22Rv1 (cell line): ENCODE data around the gene ATP2B2.
A peak's percentile ranks its signal among the peaks of the same experiment; 100 is the strongest.

Source experiments
- H3K27ac ChIP-seq: fragments of 450-650 bp; 2 replicates; pipeline ENCODE4 v1.5.1; 2017
- CTCF ChIP-seq: fragments of 450-650 bp; IDR thresholded peaks from 2 replicates; pipeline ENCODE4 v1.5.1; 2017; ENCODE audit warnings: mild to moderate bottlenecking
- ZFX ChIP-seq: fragments of 450-650 bp; IDR thresholded peaks from 2 replicates; pipeline ENCODE4 v1.6.1; 2017; ENCODE audit warnings: antibody characterized with exemption, borderline replicate concordance

ATP2B2 gene

DNA sequence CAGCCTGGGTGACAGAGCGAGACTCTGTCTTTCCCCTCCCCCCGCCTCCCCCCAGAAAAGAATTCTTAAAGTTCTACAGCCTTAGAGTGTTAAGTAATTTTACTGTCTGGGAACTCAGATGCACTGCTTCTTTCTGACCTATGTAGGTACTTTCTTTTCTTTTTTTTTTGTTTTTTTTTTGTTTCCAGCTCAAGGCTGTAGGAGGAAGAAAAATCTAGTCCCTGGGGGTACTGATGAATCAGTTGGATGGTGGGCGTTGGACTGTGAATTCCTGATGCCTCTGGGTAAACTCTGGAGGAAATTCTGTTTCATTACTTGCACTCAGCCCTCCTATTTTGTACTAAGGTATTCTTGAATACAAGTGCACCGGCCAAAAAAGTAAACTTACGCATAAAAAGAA lies 223.4 kb downstream of the ATP2B2 start:
- H3K27ac ChIP-seq = no peak overlapping the region
- TF ChIP-seq CTCF (no peak), ZFX (no peak)

DNA sequence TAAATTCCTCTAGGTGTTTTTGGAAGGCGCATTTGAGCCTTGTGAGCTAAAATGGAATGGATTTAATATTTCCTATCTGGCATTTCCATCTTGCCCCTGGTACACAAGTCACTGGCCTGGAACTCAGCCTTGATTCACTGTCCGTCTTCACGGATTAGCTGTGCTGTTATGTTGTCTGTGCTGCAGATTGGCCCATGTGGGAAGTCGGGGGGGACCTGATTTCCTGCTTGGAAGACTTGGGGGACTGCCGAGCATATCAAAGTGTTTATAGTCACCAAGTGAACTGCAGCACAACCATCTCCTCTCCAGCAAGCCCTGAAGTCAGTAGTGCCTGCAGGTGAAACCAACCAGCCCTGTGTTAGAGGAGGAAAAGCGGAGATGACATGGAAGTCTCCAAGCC lies 224.8 kb downstream of the ATP2B2 start:
- TF ChIP-seq CTCF (no peak), ZFX (no peak)
- H3K27ac ChIP-seq = no peak overlapping the region

- TF ChIP-seq ZFX (no peak), CTCF (0 out of 2 replicates have a peak, but pooled peaks have one; percentile 11)
- H3K27ac ChIP-seq = no peak overlapping the region
Measured at GRCh38 chr3:10280177-10280529, 225.2 kb downstream of the ATP2B2 start.

DNA sequence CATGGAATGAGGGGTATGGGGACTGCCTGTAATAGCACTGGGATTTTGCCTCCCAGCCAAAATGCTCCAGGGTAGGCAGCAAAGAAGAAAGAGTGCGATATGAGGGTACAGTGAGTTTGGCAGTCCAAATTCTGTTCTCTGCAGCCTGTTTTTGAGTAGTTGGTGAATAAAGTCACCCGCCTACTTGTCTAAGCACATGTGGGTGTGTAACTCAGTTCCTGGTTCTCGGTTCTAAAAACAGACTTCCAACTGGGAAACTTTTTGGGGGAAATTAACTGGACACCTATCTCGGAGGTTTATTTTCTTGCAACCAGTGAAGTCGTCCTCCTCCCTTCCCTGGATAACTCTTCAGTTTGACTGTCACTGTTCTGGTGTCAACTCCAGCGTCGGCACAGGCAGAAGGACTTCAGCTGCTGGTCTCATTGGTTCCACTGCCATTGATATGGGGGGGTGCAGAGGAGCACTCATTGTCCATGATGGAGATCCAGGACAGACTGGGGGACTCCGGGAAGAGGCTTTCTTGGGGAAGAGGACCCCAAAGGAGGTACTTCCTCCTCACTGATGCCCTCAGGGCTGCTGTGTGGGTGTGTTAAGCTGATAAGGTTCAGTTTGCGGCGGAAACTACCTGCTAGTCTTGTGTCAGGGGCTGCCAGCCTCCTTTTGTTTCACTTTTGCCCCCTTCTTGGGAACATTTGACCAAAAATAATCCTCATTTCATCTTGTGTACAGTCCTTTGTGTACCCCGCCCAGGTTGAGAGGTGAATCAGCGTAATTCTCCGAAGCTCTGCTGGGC lies 225.8 kb downstream of the ATP2B2 start:
- no peak overlapping the region for H3K27ac ChIP-seq
- TF ChIP-seq ZFX = no peak
- TF ChIP-seq CTCF = no peak

DNA sequence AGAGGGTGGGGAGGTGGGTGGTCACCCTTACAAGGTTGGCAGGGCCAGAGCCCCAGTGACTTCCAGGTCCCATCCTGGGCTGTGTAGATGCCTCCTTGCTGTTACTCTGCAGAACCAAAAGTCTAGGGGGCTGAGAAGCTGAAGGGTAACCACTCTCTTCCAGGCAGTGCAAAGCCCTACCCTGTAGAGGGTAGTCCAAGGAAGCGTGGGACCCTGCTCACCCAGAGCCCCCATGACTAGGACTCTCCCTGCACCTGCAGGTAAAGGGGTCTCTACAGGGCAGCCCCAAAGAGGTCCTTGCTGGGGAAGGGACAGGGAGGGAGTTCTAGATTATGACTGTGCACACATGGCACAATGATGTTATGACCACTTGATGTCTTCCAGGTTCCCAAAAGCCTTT lies 226.9 kb downstream of the ATP2B2 start:
- no peak overlapping the region for H3K27ac ChIP-seq
- TF ChIP-seq ZFX = no peak
- no peak for TF ChIP-seq CTCF

DNA sequence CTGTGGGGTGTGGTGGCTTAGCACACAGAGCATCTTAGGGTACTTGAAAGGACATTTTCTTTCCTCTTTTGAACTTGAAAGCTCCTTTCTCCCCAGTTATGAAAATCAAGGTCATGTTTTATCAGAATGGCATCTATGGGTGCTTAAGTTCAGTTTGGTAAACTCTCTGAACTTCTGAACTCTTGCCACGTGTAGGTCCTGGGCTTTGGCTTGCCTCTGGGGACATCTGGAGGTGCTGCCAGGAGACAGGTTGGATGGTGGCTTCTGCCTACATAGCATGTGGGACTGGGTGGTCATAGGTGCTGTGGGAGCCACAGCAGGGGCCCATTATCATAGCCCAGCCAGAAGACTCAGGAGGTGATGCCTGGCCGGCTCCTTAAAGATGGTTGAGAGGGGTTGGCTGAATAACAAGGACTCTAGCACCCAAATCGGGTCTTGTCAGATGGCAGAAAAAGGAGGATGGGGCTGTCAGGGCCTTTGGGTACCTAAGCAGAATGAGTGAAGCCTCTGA lies 228.2 kb downstream of the ATP2B2 start:
- TF ChIP-seq ZFX = no peak
- no peak for TF ChIP-seq CTCF
- no peak overlapping the region for H3K27ac ChIP-seq

GRCh38 chr3:10274601-10275000 lies 230.8 kb downstream of the ATP2B2 start:
- no peak for TF ChIP-seq ZFX
- TF ChIP-seq CTCF = no peak
- H3K27ac ChIP-seq = no peak overlapping the region
